Stimulated activated CD8-positive, alpha-beta memory T cell treated with anti-CD3 and anti-CD28 coated beads, Interleukin-15, amount 100 ng/mL, for 48 hours (primary cell): ENCODE results near the gene PLCB1.
"Not testable (repeated sequence)": the region's sequence is repeated elsewhere in the genome, so short reads cannot be mapped to it uniquely, and the experiment has no call there.

Experiments used
- DNase-seq, 2 donors: peaks; one replicate each; pipeline ENCODE4 v3.0.0-alpha.2; 2020; ENCODE audit warnings: low read depth in 2 of 2

The PLCB1 gene

GRCh38 chr20:8834294-8834693 is 702.2 kb downstream of the PLCB1 start:
- not testable (repeated sequence) for DNase-seq

- no peak for DNase-seq
Observed at GRCh38 chr20:8834851-8835250, 702.8 kb downstream of the PLCB1 start.

- no peak for DNase-seq
Observed at GRCh38 chr20:8837396-8837795, 705.3 kb downstream of the PLCB1 start.

GRCh38 chr20:8842525-8842924 is 710.5 kb downstream of the PLCB1 start:
- DNase-seq, result no peak

GRCh38 chr20:8844179-8844578 is 712.1 kb downstream of the PLCB1 start:
- no peak for DNase-seq

GRCh38 chr20:8849990-8850389 is 717.9 kb downstream of the PLCB1 start:
- DNase-seq, result no peak

GRCh38 chr20:8851446-8851845 is 719.4 kb downstream of the PLCB1 start:
- DNase-seq, result no peak

- DNase-seq, result not testable (repeated sequence)
Observed at GRCh38 chr20:8851919-8852318, 719.9 kb downstream of the PLCB1 start.

GRCh38 chr20:8853211-8853610 is 721.1 kb downstream of the PLCB1 start:
- not testable (repeated sequence) for DNase-seq

GRCh38 chr20:8853805-8854338 is 721.8 kb downstream of the PLCB1 start:
- no peak for DNase-seq

GRCh38 chr20:8854571-8854970 is 722.5 kb downstream of the PLCB1 start:
- no peak for DNase-seq

GRCh38 chr20:8855315-8855714 is 723.2 kb downstream of the PLCB1 start:
- DNase-seq, result no peak

- no peak for DNase-seq
Observed at GRCh38 chr20:8856668-8857067, 724.6 kb downstream of the PLCB1 start.

- no peak for DNase-seq
Observed at GRCh38 chr20:8858181-8858787, 726.2 kb downstream of the PLCB1 start.

- DNase-seq, result no peak
Observed at GRCh38 chr20:8860011-8860495, 728.0 kb downstream of the PLCB1 start.

GRCh38 chr20:8862092-8862491 is 730.0 kb downstream of the PLCB1 start:
- DNase-seq, result no peak

- no peak for DNase-seq
Observed at GRCh38 chr20:8865636-8866035, 733.6 kb downstream of the PLCB1 start.

GRCh38 chr20:8867038-8867740 is 735.1 kb downstream of the PLCB1 start:
- no peak for DNase-seq

GRCh38 chr20:8870652-8871051 is 738.6 kb downstream of the PLCB1 start:
- no peak for DNase-seq

GRCh38 chr20:8874437-8874836 is 742.4 kb downstream of the PLCB1 start:
- no peak for DNase-seq

GRCh38 chr20:8875586-8875985 is 743.5 kb downstream of the PLCB1 start:
- DNase-seq, result no peak

- no peak for DNase-seq
Observed at GRCh38 chr20:8876366-8876765, 744.3 kb downstream of the PLCB1 start.

GRCh38 chr20:8877294-8877693 is 745.2 kb downstream of the PLCB1 start:
- DNase-seq, result no peak
